GM12878 (cell line): ENCODE data around the gene EML1. TPM values are rescaled to one million over a fixed set of nuclear protein-coding genes. Genes with fewer than 3 reads are reported as not detected.

ENCODE experiments used
- ATAC-seq: fragments of 200-7000 bp; cut with Tn5 transposase; 3 replicates; pipeline ENCODE4 v1.9.1; 2020; ENCODE audit warnings: mild to moderate bottlenecking, moderate library complexity
- BruUV-seq: library from RNA; stranded (reverse); fragments of 400-500 nt; replicated peaks from 2 replicates; lab custom pipeline; 2021; lab: Mats Ljungman, UMichigan
- CTCF ChIA-PET: fragments of 300-600 bp; sonication (Branson Sonifier 250); formaldehyde crosslinking; extraction: SDS; loops from one replicate; lab custom pipeline; 2021; ENCODE audit warnings: inconsistent platforms; lab: Yijun Ruan, JAX
- POLR2A ChIA-PET: fragments of 350-600 bp; formaldehyde crosslinking; extraction: SDS; loops from one replicate; lab custom pipeline; 2021; ENCODE audit warnings: inconsistent platforms; lab: Charles Lee
- RAD21 ChIA-PET: fragments of 300-600 bp; sonication (Branson Sonifier 250); formaldehyde crosslinking; loops from one replicate; lab custom pipeline; 2023; ENCODE audit warnings: antibody characterized with exemption; ENCODE audit not compliant: unreplicated experiment; lab: Charles Lee
- SMC1A ChIA-PET: fragments of 300-600 bp; sonication (Branson Sonifier 250); formaldehyde crosslinking; loops from one replicate; lab custom pipeline; 2023; ENCODE audit not compliant: unreplicated experiment, uncharacterized antibody; lab: Charles Lee
- DNase-seq: peaks from one replicate; pipeline ENCODE4 v3.0.0-alpha.2; 2011; ENCODE audit warnings: low read depth, low spot score
- FAIRE-seq: peaks from 3 replicates; lab custom pipeline; 2011; peaks lifted over from hg19 to GRCh38; lab: Jason Lieb, UNC
- H2AFZ ChIP-seq: 2 replicates; pipeline ENCODE4 v1.6.0; 2011; ENCODE audit warnings: low read depth, low read length, control low read depth; ENCODE audit not compliant: control insufficient read depth
- H3K27ac ChIP-seq: 2 replicates; pipeline ENCODE4 v1.5.1; 2011; ENCODE audit warnings: control low read depth; ENCODE audit not compliant: control insufficient read depth, insufficient read depth
- H3K27me3 ChIP-seq, 2 experiments: replicated peaks in 1 of 2; 2 replicates each; pipeline versions ENCODE4 v1.6.0 to v1.6.1; 2011; ENCODE audit warnings: low read length in 1 of 2; ENCODE audit not compliant: control insufficient read depth in 2 of 2, insufficient read depth in 2 of 2
- H3K36me3 ChIP-seq, 2 experiments: 2 replicates each; pipeline ENCODE4 v1.5.1; 2011; ENCODE audit warnings: low read length in 1 of 2; ENCODE audit not compliant: control insufficient read depth in 2 of 2, insufficient read depth in 2 of 2
- H3K4me1 ChIP-seq: 2 replicates; pipeline ENCODE4 v1.6.1; 2011; ENCODE audit warnings: mild to moderate bottlenecking, low read length, moderate library complexity, mixed read lengths; ENCODE audit not compliant: control insufficient read depth, insufficient read depth
- H3K4me2 ChIP-seq: 2 replicates; pipeline ENCODE4 v1.6.0; 2011; ENCODE audit warnings: control low read depth; ENCODE audit not compliant: control insufficient read depth, insufficient read depth
- H3K4me3 ChIP-seq: fragments of 200-600 bp; sonication (generic); 2 replicates; pipeline ENCODE4 v1.5.1; 2016
- H3K79me2 ChIP-seq: 2 replicates; pipeline ENCODE4 v1.6.0; 2011; ENCODE audit warnings: low read length; ENCODE audit not compliant: control insufficient read depth, insufficient read depth
- H3K9ac ChIP-seq: 2 replicates; pipeline ENCODE4 v1.8.0; 2011; ENCODE audit warnings: low read length, control low read depth, mixed read lengths; ENCODE audit not compliant: control insufficient read depth, insufficient read depth
- H3K9me3 ChIP-seq: replicated peaks from 3 replicates; pipeline ENCODE4 v1.5.1; 2011; ENCODE audit warnings: mild to moderate bottlenecking, low read length; ENCODE audit not compliant: control insufficient read depth, insufficient read depth
- H4K20me1 ChIP-seq: 2 replicates; pipeline ENCODE4 v1.6.0; 2011; ENCODE audit not compliant: control insufficient read depth, insufficient read depth
- CREM ChIP-seq: IDR thresholded peaks from 2 replicates; pipeline ENCODE4 v1.6.1; 2014; ENCODE audit warnings: antibody characterized with exemption, low read depth
- IKZF2 ChIP-seq, 2 experiments: fragments of 450-650 bp; IDR thresholded peaks; 2 replicates each; pipeline ENCODE4 v1.6.1; 2017; ENCODE audit warnings: mild to moderate bottlenecking in 2 of 2, moderate library complexity in 2 of 2
- NBN ChIP-seq: fragments of 450-650 bp; IDR thresholded peaks from 2 replicates; pipeline ENCODE4 v1.6.1; 2016
- POU2F2 ChIP-seq: IDR thresholded peaks from 3 replicates; pipeline ENCODE4 v1.6.1; 2011; ENCODE audit warnings: low read depth, mild to moderate bottlenecking, low read length, borderline replicate concordance
- REST ChIP-seq: IDR thresholded peaks from 2 replicates; pipeline ENCODE4 v1.6.1; 2012; ENCODE audit warnings: mild to moderate bottlenecking, low read depth, low read length
- SIN3A ChIP-seq: IDR thresholded peaks from 2 replicates; pipeline ENCODE4 v1.6.1; 2012; ENCODE audit warnings: low read depth, low read length, improper control_type of control experiment
- SKIL ChIP-seq: fragments of 450-650 bp; IDR thresholded peaks from 2 replicates; pipeline ENCODE4 v1.6.1; 2017; ENCODE audit warnings: mild to moderate bottlenecking, low read depth, inconsistent platforms; ENCODE audit not compliant: poor library complexity, severe bottlenecking
- TBL1XR1 ChIP-seq: IDR thresholded peaks from 2 replicates; pipeline ENCODE4 v1.6.1; 2012; ENCODE audit warnings: low read depth, low read length, improper control_type of control experiment
- WGBS: methylation state at CpG from one replicate; pipeline ENCODE4 v1.1.6; 2016; ENCODE audit warnings: low lambda C conversion rate; ENCODE audit not compliant: insufficient replicate concordance, insufficient coverage; ENCODE audit errors: missing lambda C conversion rate; 5-methylcytosine and 5-hydroxymethylcytosine counted together
- in situ Hi-C: fragments of 300-500 bp; cut with MboI; formaldehyde crosslinking; loops from 9 replicates; pipeline ENCODE4 v1.14.3; 2018; ENCODE audit warnings: mixed read lengths
- intact Hi-C: fragments of 100-400 bp; cut with micrococcal nuclease; formaldehyde crosslinking; loops from one replicate; pipeline ENCODE4 v1.14.2; 2022; ENCODE audit not compliant: unreplicated experiment
- polyA plus RNA-seq, 11 experiments: library from polyadenylated mRNA; depleted of rRNA in 4 of 11; unstranded in 6 of 11; stranded (reverse) in 5 of 11; fragments of >200 nt; fragmentation: Nextera tagmentation in 4 of 11; fragmentation: Illumina TruSeq in 1 of 11; extraction: Ambion mirVana in 4 of 11; extraction: Trizol in 1 of 11; gene quantifications; 1 replicate in 1 of 11; 2 replicates in 10 of 11; pipeline versions ENCODE4 v1.2.1 to v1.2.3, GENCODE V29; 2011 to 2016; ENCODE audit warnings: inconsistent platforms in 2 of 11, missing spikeins in 2 of 11, low read depth in 1 of 11
- total RNA-seq, 4 experiments: library from RNA; depleted of rRNA in 3 of 4; stranded (reverse); fragments of >200 nt in 3 of 4; fragmentation: Illumina TruSeq in 1 of 4; extraction: Trizol in 1 of 4; gene quantifications; 2 replicates each; pipeline versions ENCODE4 v1.2.1 to v1.2.3, GENCODE V29; 2013 to 2021

EML1 gene
- total and polyA plus RNA-seq, 10 of the 15 experiments (the other 5 are each of a cell fraction or from before 2014, with no cell fraction given) = 0.05 to 3.4 (median 0.11) TPM; not detected in 3

- Histone ChIP-seq H3K9me3 (no peaks in the 10 kb centered on the region), H3K27me3 (peaks cover 4 to 6% of the 10 kb centered on the region in 2 experiments; a peak in 3 of 4 replicates), H3K4me1 (no peaks in the 10 kb centered on the region), H3K4me3 (no peak overlapping the region), H2AFZ (no peak overlapping the region), H3K27ac (no peak overlapping the region), H3K4me2 (no peak overlapping the region), H4K20me1 (no peaks in the 10 kb centered on the region), H3K79me2 (no peaks in the 10 kb centered on the region), H3K9ac (no peak overlapping the region), H3K36me3 (no peaks in the 10 kb centered on the region)
- RAD21 ChIA-PET = no interaction called here
- SMC1A ChIA-PET = interaction anchor here (0.9 to 1.2 kb wide), 2 partner anchors 11 to 89 kb away, joined by 3 to 4 read pairs; no protein-coding TSS in a partner anchor
- POLR2A ChIA-PET = no interaction called here
- CTCF ChIA-PET = interaction anchor here (0.7 to 0.8 kb wide), 2 partner anchors 10 to 92 kb away, joined by 3 to 6 read pairs; no protein-coding TSS in a partner anchor
- 30% methylated on average over 10 of the region's 10 CpGs for WGBS
- ATAC-seq = peak; percentile 77
- in situ Hi-C loops (no loop called here), intact Hi-C loops (no loop called here)
- FAIRE-seq = no peak
- no peak for DNase-seq
- TF ChIP-seq IKZF2 (IDR thresholded peaks at IDR 0.05) (no peak), NBN (no peak), CREM (no peak), POU2F2 (no peak), REST (no peak), SIN3A (no peak), SKIL (no peak), TBL1XR1 (no peak)
- BruUV-seq = no TSS peak
These were observed 14.4 kb downstream of the EML1 start for GRCh38 chr14:99807413-99808153.
